Chondrocyte (in vitro differentiated cells): ENCODE measurements around the gene CREB5. TPM values are rescaled to one million over a fixed set of nuclear protein-coding genes. Genes with fewer than 3 reads are reported as not detected.

Experiments used
- DNase-seq: peaks from one replicate; pipeline ENCODE4 v3.0.0; 2021; ENCODE audit warnings: mixed read lengths, low spot score
- H3K27ac Mint-ChIP-seq: one replicate; pipeline ENCODE4 v1.8.0; 2021; ENCODE audit warnings: mild to moderate bottlenecking, moderate library complexity, mixed read lengths; ENCODE audit not compliant: unreplicated experiment
- H3K27me3 Mint-ChIP-seq: 2 replicates; pipeline ENCODE4 v1.8.0; 2021; ENCODE audit warnings: low read depth, mixed read lengths
- H3K36me3 Mint-ChIP-seq: 2 replicates; pipeline ENCODE4 v1.8.0; 2021; ENCODE audit warnings: low read depth, mixed read lengths
- H3K4me1 Mint-ChIP-seq: 2 replicates; pipeline ENCODE4 v1.8.0; 2021; ENCODE audit warnings: low read depth, mild to moderate bottlenecking, mixed read lengths
- H3K4me3 Mint-ChIP-seq: one replicate; pipeline ENCODE4 v1.8.0; 2021; ENCODE audit warnings: mild to moderate bottlenecking, moderate library complexity, mixed read lengths; ENCODE audit not compliant: unreplicated experiment
- H3K9me3 Mint-ChIP-seq: 2 replicates; pipeline ENCODE4 v1.8.0; 2021; ENCODE audit warnings: low read depth, mixed read lengths
- CTCF ChIP-seq: fragments of 200-600 bp; sonication (generic); IDR thresholded peaks from 2 replicates; pipeline ENCODE4 v1.5.0; 2021; ENCODE audit warnings: antibody characterized with exemption, mild to moderate bottlenecking, moderate library complexity
- total RNA-seq: library from RNA; stranded (reverse); gene quantifications from 3 replicates; pipeline ENCODE4 v1.2.1, GENCODE V29; 2021

The CREB5 gene
- total RNA-seq, 1 donor from 2014 or later, result 8.2 TPM

- no peaks in the 10 kb centered on the region for H3K4me1 Mint-ChIP-seq
- no peak overlapping the region for H3K4me3 Mint-ChIP-seq
- H3K36me3 Mint-ChIP-seq, result no peaks in the 10 kb centered on the region
- no peak for TF ChIP-seq CTCF
- H3K27me3 Mint-ChIP-seq, result no peaks in the 10 kb centered on the region
- H3K9me3 Mint-ChIP-seq, result no peaks in the 10 kb centered on the region
- DNase-seq, result no peak
- H3K27ac Mint-ChIP-seq, result no peak overlapping the region
Measured at GRCh38 chr7:28373990-28374389, 38.3 kb upstream of the CREB5 start.

- Mint-ChIP-seq H3K27me3 (no peaks in the 10 kb centered on the region), H3K4me1 (no peaks in the 10 kb centered on the region), H3K4me3 (no peak overlapping the region), H3K27ac (no peak overlapping the region), H3K9me3 (no peaks in the 10 kb centered on the region), H3K36me3 (no peaks in the 10 kb centered on the region)
- no peak for DNase-seq
- TF ChIP-seq CTCF, result no peak
Measured at GRCh38 chr7:28375729-28376128, 36.6 kb upstream of the CREB5 start.

GRCh38 chr7:28376634-28377033 lies 35.7 kb upstream of the CREB5 start:
- H3K4me3 Mint-ChIP-seq, result no peak overlapping the region
- TF ChIP-seq CTCF, result no peak
- no peaks in the 10 kb centered on the region for H3K9me3 Mint-ChIP-seq
- no peaks in the 10 kb centered on the region for H3K27me3 Mint-ChIP-seq
- H3K36me3 Mint-ChIP-seq, result no peaks in the 10 kb centered on the region
- no peak overlapping the region for H3K27ac Mint-ChIP-seq
- no peaks in the 10 kb centered on the region for H3K4me1 Mint-ChIP-seq
- DNase-seq, result no peak

- no peak for DNase-seq
- no peaks in the 10 kb centered on the region for H3K27me3 Mint-ChIP-seq
- TF ChIP-seq CTCF, result no peak
- H3K27ac Mint-ChIP-seq, result no peak overlapping the region
- H3K36me3 Mint-ChIP-seq, result no peaks in the 10 kb centered on the region
- H3K9me3 Mint-ChIP-seq, result no peaks in the 10 kb centered on the region
- no peaks in the 10 kb centered on the region for H3K4me1 Mint-ChIP-seq
- H3K4me3 Mint-ChIP-seq, result no peak overlapping the region
Measured at GRCh38 chr7:28378574-28379149, 33.7 kb upstream of the CREB5 start.

- Mint-ChIP-seq H3K27ac (no peak overlapping the region), H3K4me1 (no peaks in the 10 kb centered on the region), H3K27me3 (no peaks in the 10 kb centered on the region), H3K9me3 (no peaks in the 10 kb centered on the region), H3K36me3 (no peaks in the 10 kb centered on the region), H3K4me3 (no peak overlapping the region)
- TF ChIP-seq CTCF, result no peak
- DNase-seq, result no peak
Measured at GRCh38 chr7:28381466-28381865, 30.9 kb upstream of the CREB5 start.
